ENCODE measurements around the gene KLHL26.

The KLHL26 gene

GRCh38 chr19:18685597-18686190 lies 48.9 kb downstream of the KLHL26 start:
- TF ChIP-seq CTCF (IDR thresholded peaks at IDR 0.05) (no peak), ZFX (IDR thresholded peaks at IDR 0.05; ENCODE audit: borderline replicate concordance) (no peak)
- no peak overlapping the region for H3K27ac ChIP-seq

- no peak for TF ChIP-seq CTCF (IDR thresholded peaks at IDR 0.05)
- no peak for TF ChIP-seq ZFX (IDR thresholded peaks at IDR 0.05; ENCODE audit: borderline replicate concordance)
Measured at GRCh38 chr19:18687740-18688465, 51.1 kb downstream of the KLHL26 start.

GRCh38 chr19:18696023-18696422 lies 59.2 kb downstream of the KLHL26 start:
- TF ChIP-seq ZFX (IDR thresholded peaks at IDR 0.05; ENCODE audit: borderline replicate concordance): no peak
- H3K27ac ChIP-seq: no peak overlapping the region

More at GRCh38 chr19:18687740-18688465, 51.1 kb downstream of the KLHL26 start:
- no peak overlapping the region for H3K27ac ChIP-seq

- no peak overlapping the region for H3K27ac ChIP-seq
- no peak for TF ChIP-seq ZFX (IDR thresholded peaks at IDR 0.05; ENCODE audit: borderline replicate concordance)
- TF ChIP-seq CTCF (IDR thresholded peaks at IDR 0.05): no peak
Measured at GRCh38 chr19:18697680-18698079, 60.9 kb downstream of the KLHL26 start.

GRCh38 chr19:18698321-18699167 lies 61.7 kb downstream of the KLHL26 start:
- H3K27ac ChIP-seq: no peak overlapping the region
- TF ChIP-seq ZFX (IDR thresholded peaks at IDR 0.05; ENCODE audit: borderline replicate concordance) (no peak), CTCF (IDR thresholded peaks at IDR 0.05) (no peak)

- no peak overlapping the region for H3K27ac ChIP-seq
- TF ChIP-seq CTCF (IDR thresholded peaks at IDR 0.05) (no peak), ZFX (IDR thresholded peaks at IDR 0.05; ENCODE audit: borderline replicate concordance) (no peak)
Measured at GRCh38 chr19:18699403-18700054, 62.7 kb downstream of the KLHL26 start.

GRCh38 chr19:18700501-18701249 lies 63.8 kb downstream of the KLHL26 start:
- no peak overlapping the region for H3K27ac ChIP-seq
- no peak for TF ChIP-seq ZFX (IDR thresholded peaks at IDR 0.05; ENCODE audit: borderline replicate concordance)
- TF ChIP-seq CTCF (IDR thresholded peaks at IDR 0.05): no peak
